ENCODE results near the gene HMGCS1. TPM values are rescaled to one million over a fixed set of nuclear protein-coding genes. Genes with fewer than 3 reads are reported as not detected.

Gene HMGCS1
- total and polyA plus RNA-seq, 9 of the 15 experiments (the other 6 are each of a cell fraction or from before 2014, with no cell fraction given): 43.7 to 337 (median 111) TPM

DNA sequence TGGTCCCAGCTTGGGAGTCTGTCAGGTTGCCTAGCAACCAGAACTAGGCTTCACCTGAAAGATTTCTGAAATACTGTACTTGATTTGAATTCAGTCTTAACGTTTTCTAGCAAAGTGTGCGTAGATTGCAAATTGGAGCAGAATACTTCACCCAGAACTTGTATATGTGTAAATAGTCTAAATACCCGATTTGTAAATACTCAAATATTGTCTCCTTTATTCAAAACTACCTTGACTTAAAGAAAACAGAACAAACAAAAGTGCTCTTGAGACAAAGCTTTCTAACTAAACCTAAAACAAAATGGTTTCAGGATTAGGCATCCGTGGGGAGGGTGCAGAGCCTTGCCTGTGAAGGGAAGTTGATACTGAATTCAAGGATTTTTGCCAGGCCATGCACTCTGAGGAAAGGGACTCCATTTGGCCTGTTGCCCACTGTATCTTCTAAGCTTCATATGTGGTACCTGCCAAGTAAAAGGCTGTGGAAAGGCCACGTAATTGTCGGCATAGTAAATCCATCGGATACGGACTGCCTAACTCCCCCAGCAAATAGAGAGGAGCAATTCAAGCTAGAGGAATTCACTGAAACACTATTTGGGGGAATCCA lies 744 bp upstream of the HMGCS1 start:
- ATAC-seq (no peak), DNase-seq (ENCODE audit: extremely low read depth in 1 of 4, low spot score in 3 of 4) (peak in 1 of 4 experiments; percentile 39), FAIRE-seq (no peak)
- no peaks in the 10 kb centered on the region for H3K9me1 ChIP-seq (ENCODE audit: control insufficient read depth, insufficient read depth, low read length)
- H3K36me3 ChIP-seq (ENCODE audit: control insufficient read depth, insufficient read depth, low read length): peaks cover 35% of the 10 kb centered on the region
- no peaks in the 10 kb centered on the region for H3K27me3 ChIP-seq (ENCODE audit: control insufficient read depth in 2 of 2, insufficient read depth in 2 of 2, low read length in 2 of 2)
- H3K9me3 ChIP-seq (replicated peaks; ENCODE audit: control insufficient read depth, insufficient read depth, low read depth, low read length): peaks cover 6% of the 10 kb centered on the region; the same call in 1 of the 2 replicates
- H3K4me2 ChIP-seq (ENCODE audit: insufficient read depth, low read length): peak overlapping the region; percentile 96
- peaks cover 26% of the 10 kb centered on the region for H4K20me1 ChIP-seq (replicated peaks; ENCODE audit: control insufficient read depth, insufficient read depth, low read length)
- H3K9ac ChIP-seq (ENCODE audit: insufficient read depth in 1 of 2, low read depth in 2 of 2, low read length in 2 of 2): peak overlapping the region in 1 of 2 experiments; percentile 28; a peak in 2 of 4 replicates
- H3K4me3 ChIP-seq: peak overlapping the region; percentile 90
- peaks cover 44% of the 10 kb centered on the region for H3K79me2 ChIP-seq (ENCODE audit: control insufficient read depth, insufficient read depth, low read length)
- WGBS (ENCODE audit: insufficient coverage, low coverage, missing lambda C conversion rate): 76% methylated on average over 8 of the region's 8 CpGs
- CTCF ChIA-PET (ENCODE audit: low intra/inter-chr PET ratio): no interaction called here
- in situ Hi-C loops (cut with MboI): no loop called here
- peaks cover 13 to 25% of the 10 kb centered on the region in 2 experiments; a peak in 4 of 5 replicates for H3K4me1 ChIP-seq (replicated peaks in 1 of 2; ENCODE audit: control insufficient read depth in 2 of 2, insufficient read depth in 2 of 2, low read length in 2 of 2)
- intact Hi-C loops (cut with micrococcal nuclease): loop anchor here (5.0 kb wide), 2 partner anchors 37 to 407 kb away; no protein-coding TSS in a partner anchor
- BruUV-seq (replicated peaks): TSS peak; percentile 77
- peak overlapping the region; percentile 84 for H2AFZ ChIP-seq (ENCODE audit: low read depth, low read length)
- peak overlapping the region; percentile 63 for H3K27ac ChIP-seq (ENCODE audit: extremely low read depth, low read depth, low read length)
- POLR2A ChIA-PET: interaction anchor here (0.6 to 2.7 kb wide), 12 partner anchors 11 to 227 kb away, joined by 3 to 17 read pairs (median 4); partner anchors contain the start of gene TMEM267
- TF ChIP-seq CSDE1 (IDR thresholded peaks at IDR 0.05): peak in 1 of 2 experiments; percentile 98; a peak in 2 of 4 replicates
- TF ChIP-seq, protein P1, sequence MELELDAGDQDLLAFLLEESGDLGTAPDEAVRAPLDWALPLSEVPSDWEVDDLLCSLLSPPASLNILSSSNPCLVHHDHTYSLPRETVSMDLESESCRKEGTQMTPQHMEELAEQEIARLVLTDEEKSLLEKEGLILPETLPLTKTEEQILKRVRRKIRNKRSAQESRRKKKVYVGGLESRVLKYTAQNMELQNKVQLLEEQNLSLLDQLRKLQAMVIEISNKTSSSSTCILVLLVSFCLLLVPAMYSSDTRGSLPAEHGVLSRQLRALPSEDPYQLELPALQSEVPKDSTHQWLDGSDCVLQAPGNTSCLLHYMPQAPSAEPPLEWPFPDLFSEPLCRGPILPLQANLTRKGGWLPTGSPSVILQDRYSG (tag; conservative IDR thresholded peaks at IDR 0.05; ENCODE audit: low read depth): 0 out of 2 replicates have a peak, but pooled peaks have one; percentile 47
- 0 out of 2 replicates have a peak, but pooled peaks have one; percentile 24 for TF ChIP-seq DMBX1 (CRISPR knock-in tag; IDR thresholded peaks at IDR 0.05; ENCODE audit: borderline replicate concordance)
- TF ChIP-seq FOXJ2 (tag; IDR thresholded peaks at IDR 0.05): no peak
- 0 out of 2 replicates have a peak, but pooled peaks have one; percentile 41 for TF ChIP-seq ZNF445 (CRISPR knock-in tag; IDR thresholded peaks at IDR 0.05; ENCODE audit: low read depth)
- peak; percentile 56 for TF ChIP-seq TRIM28 (IDR thresholded peaks at IDR 0.05)
- peak; percentile 100 for TF ChIP-seq RFX1 (IDR thresholded peaks at IDR 0.05)
- TF ChIP-seq, protein P2, sequence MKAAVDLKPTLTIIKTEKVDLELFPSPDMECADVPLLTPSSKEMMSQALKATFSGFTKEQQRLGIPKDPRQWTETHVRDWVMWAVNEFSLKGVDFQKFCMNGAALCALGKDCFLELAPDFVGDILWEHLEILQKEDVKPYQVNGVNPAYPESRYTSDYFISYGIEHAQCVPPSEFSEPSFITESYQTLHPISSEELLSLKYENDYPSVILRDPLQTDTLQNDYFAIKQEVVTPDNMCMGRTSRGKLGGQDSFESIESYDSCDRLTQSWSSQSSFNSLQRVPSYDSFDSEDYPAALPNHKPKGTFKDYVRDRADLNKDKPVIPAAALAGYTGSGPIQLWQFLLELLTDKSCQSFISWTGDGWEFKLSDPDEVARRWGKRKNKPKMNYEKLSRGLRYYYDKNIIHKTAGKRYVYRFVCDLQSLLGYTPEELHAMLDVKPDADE (conservative IDR thresholded peaks at IDR 0.05; ENCODE audit: control insufficient read depth, low read depth, low read length): no peak
- TF ChIP-seq NBN (IDR thresholded peaks at IDR 0.05; ENCODE audit: low read depth): 0 out of 2 replicates have a peak, but pooled peaks have one; percentile 11
- no peak for TF ChIP-seq RHOXF2B (CRISPR knock-in tag; conservative IDR thresholded peaks at IDR 0.05)
- no peak for TF ChIP-seq SMARCC2 (IDR thresholded peaks at IDR 0.05; ENCODE audit: low read depth)
- 0 out of 2 replicates have a peak, but pooled peaks have one; percentile 65 for TF ChIP-seq NFRKB (IDR thresholded peaks at IDR 0.05; ENCODE audit: low read depth)
- no peak for TF ChIP-seq ATF1 (CRISPR knock-in tag; IDR thresholded peaks at IDR 0.05)
- peak; percentile 90 for TF ChIP-seq ATF1 (tag; IDR thresholded peaks at IDR 0.05)
- TF ChIP-seq, protein P3, sequence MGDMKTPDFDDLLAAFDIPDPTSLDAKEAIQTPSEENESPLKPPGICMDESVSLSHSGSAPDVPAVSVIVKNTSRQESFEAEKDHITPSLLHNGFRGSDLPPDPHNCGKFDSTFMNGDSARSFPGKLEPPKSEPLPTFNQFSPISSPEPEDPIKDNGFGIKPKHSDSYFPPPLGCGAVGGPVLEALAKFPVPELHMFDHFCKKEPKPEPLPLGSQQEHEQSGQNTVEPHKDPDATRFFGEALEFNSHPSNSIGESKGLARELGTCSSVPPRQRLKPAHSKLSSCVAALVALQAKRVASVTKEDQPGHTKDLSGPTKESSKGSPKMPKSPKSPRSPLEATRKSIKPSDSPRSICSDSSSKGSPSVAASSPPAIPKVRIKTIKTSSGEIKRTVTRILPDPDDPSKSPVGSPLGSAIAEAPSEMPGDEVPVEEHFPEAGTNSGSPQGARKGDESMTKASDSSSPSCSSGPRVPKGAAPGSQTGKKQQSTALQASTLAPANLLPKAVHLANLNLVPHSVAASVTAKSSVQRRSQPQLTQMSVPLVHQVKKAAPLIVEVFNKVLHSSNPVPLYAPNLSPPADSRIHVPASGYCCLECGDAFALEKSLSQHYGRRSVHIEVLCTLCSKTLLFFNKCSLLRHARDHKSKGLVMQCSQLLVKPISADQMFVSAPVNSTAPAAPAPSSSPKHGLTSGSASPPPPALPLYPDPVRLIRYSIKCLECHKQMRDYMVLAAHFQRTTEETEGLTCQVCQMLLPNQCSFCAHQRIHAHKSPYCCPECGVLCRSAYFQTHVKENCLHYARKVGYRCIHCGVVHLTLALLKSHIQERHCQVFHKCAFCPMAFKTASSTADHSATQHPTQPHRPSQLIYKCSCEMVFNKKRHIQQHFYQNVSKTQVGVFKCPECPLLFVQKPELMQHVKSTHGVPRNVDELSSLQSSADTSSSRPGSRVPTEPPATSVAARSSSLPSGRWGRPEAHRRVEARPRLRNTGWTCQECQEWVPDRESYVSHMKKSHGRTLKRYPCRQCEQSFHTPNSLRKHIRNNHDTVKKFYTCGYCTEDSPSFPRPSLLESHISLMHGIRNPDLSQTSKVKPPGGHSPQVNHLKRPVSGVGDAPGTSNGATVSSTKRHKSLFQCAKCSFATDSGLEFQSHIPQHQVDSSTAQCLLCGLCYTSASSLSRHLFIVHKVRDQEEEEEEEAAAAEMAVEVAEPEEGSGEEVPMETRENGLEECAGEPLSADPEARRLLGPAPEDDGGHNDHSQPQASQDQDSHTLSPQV (IDR thresholded peaks at IDR 0.05): peak; percentile 71; the same call in 1 of the 2 replicates
- 0 out of 2 replicates have a peak, but pooled peaks have one; percentile 1 for TF ChIP-seq NCOA1 (IDR thresholded peaks at IDR 0.05; ENCODE audit: low read depth)
- peak; percentile 84; the same call in 1 of the 2 replicates for TF ChIP-seq BMI1 (IDR thresholded peaks at IDR 0.05; ENCODE audit: low read length)
- no peak for TF ChIP-seq ARID2 (IDR thresholded peaks at IDR 0.05)
